Right lobe of liver (tissue), 6 donors: ENCODE measurements around the gene BMP8B. TPM values are rescaled to one million over a fixed set of nuclear protein-coding genes. Genes with fewer than 3 reads are reported as not detected.

Experiments
- ATAC-seq, 4 donors: fragments of 200-7000 bp; cut with Tn5 transposase; one replicate each; pipeline ENCODE4 v1.9.1; 2020; ENCODE audit warnings: mild to moderate bottlenecking in 4 of 4, moderate library complexity in 4 of 4
- DNase-seq, 3 donors: peaks; one replicate each; pipeline ENCODE4 v3.0.0-alpha.2; 2020
- H3K27ac ChIP-seq, 3 donors: fragments of 200-600 bp; one replicate each; pipeline ENCODE4 v1.8.0; 2022
- H3K27me3 ChIP-seq, 2 donors: fragments of 200-600 bp; one replicate each; pipeline ENCODE4 v1.8.0; 2022
- H3K36me3 ChIP-seq, 4 donors: fragments of 200-600 bp; sonication (generic) in 1 of 4; one replicate each; pipeline versions ENCODE4 v1.5.1 to v1.8.0; 2017 to 2022; ENCODE audit warnings: control low read depth in 1 of 4
- H3K4me1 ChIP-seq, 4 donors: fragments of 200-600 bp; sonication (generic) in 1 of 4; one replicate each; pipeline versions ENCODE4 v1.5.1 to v1.8.0; 2017 to 2022; ENCODE audit warnings: control low read depth in 1 of 4
- H3K4me3 ChIP-seq, 3 donors: fragments of 200-600 bp; one replicate each; pipeline ENCODE4 v1.8.0; 2022
- H3K9me3 ChIP-seq, 4 donors: fragments of 200-600 bp; sonication (generic) in 1 of 4; one replicate each; pipeline versions ENCODE4 v1.5.1 to v1.8.0; 2017 to 2022; ENCODE audit warnings: control low read depth in 1 of 4
- POLR2A ChIP-seq: fragments of 450-650 bp; IDR thresholded peaks from one replicate; pipeline ENCODE4 v1.6.1; 2017; ENCODE audit warnings: antibody characterized with exemption, mild to moderate bottlenecking
- WGBS: methylation state at CpG from one replicate; pipeline ENCODE4 v1.1.6; 2018; ENCODE audit warnings: low coverage, low lambda C conversion rate; ENCODE audit not compliant: insufficient coverage; ENCODE audit errors: missing lambda C conversion rate; 5-methylcytosine and 5-hydroxymethylcytosine counted together
- intact Hi-C, 2 donors: fragments of 100-400 bp; cut with DNase I; formaldehyde crosslinking; loops; one replicate each; pipeline versions ENCODE4 v1.11.2 to v1.14.1; 2022
- total RNA-seq, 6 experiments: library from RNA; depleted of rRNA in 2 of 6; stranded (reverse); fragments of >200 nt in 2 of 6; fragmentation: NEBNext Ultra II Directional in 3 of 6; extraction: Animal tissue kit (Norgen Biotek cat#: 25700) in 3 of 6; gene quantifications; one replicate each; pipeline versions ENCODE4 v1.1.0 to v1.2.4, GENCODE V29; 2016 to 2023
- TF ChIP-seq, protein P1 (sequence below), 4 donors: fragments of 200-600 bp in 3 of 4; fragments of 450-650 bp in 1 of 4; IDR thresholded peaks; one replicate each; pipeline versions ENCODE4 v1.5.1 to v1.8.0; 2016 to 2022; ENCODE audit warnings: antibody characterized with exemption in 4 of 4, mild to moderate bottlenecking in 2 of 4
- donor health status: DM: no; HTN: yes; CAD: no.
- donor health status: DM: no; HTN: no; CAD: no.
- donor health status: DM: no; HTN: no; CAD: no.
- donor health status: DM: no; HTN: yes; CAD: no.
- donor health status: DM: no; HTN: yes; CAD: no.

BMP8B gene
- total RNA-seq, 6 experiments from 2014 or later = 0.04 to 2.2 (median 0.79) TPM

DNA sequence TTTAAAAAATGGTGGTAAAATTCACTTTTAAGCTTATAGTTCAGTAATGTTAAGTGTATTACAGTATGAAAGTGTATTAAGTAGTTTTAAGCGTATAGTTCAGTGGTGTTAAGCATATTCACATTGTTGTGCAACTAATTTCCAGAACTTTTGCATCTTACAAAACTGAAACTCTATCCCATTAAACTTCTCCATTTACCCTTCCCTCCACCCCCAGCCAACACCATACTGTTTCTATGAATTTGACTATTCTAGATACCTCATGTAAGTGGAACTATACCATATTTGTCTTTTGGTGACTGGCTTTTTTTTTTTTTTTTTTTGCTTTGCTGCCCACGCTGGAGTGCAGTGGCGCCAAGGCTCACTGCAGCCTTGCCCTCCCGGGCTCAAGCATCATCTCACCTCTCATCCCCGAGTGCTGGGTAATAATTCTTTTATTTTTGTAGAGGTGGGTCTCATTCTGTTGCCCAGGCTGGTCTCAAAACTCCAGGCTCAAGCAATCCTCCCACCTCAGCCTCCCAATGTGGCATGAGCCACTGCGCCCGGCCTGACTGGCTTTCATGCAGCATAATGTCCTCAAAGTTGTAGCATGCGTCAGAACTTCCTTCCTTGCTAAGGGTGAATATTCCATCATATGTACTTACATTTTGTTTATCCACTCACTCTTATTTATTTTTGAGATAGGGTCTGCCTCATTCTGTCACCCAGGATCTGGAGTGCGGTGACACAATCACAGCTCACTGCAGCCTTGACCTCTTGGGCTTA lies 45.1 kb upstream of the BMP8B start:
- H3K4me1 ChIP-seq = no peaks in the 10 kb centered on the region
- TF ChIP-seq, protein P1, sequence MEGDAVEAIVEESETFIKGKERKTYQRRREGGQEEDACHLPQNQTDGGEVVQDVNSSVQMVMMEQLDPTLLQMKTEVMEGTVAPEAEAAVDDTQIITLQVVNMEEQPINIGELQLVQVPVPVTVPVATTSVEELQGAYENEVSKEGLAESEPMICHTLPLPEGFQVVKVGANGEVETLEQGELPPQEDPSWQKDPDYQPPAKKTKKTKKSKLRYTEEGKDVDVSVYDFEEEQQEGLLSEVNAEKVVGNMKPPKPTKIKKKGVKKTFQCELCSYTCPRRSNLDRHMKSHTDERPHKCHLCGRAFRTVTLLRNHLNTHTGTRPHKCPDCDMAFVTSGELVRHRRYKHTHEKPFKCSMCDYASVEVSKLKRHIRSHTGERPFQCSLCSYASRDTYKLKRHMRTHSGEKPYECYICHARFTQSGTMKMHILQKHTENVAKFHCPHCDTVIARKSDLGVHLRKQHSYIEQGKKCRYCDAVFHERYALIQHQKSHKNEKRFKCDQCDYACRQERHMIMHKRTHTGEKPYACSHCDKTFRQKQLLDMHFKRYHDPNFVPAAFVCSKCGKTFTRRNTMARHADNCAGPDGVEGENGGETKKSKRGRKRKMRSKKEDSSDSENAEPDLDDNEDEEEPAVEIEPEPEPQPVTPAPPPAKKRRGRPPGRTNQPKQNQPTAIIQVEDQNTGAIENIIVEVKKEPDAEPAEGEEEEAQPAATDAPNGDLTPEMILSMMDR (IDR thresholded peaks at IDR 0.05) = no peak
- no peak for TF ChIP-seq POLR2A
- no peak for DNase-seq
- H3K27ac ChIP-seq = no peak overlapping the region
- 90% methylated on average over 9 of the region's 9 CpGs for WGBS
- H3K27me3 ChIP-seq = no peaks in the 10 kb centered on the region
- peak in 2 of 4 donors; percentile 43 to 59 for ATAC-seq
- intact Hi-C loops = no loop called here
- no peaks in the 10 kb centered on the region for H3K36me3 ChIP-seq
- H3K9me3 ChIP-seq = no peaks in the 10 kb centered on the region
- H3K4me3 ChIP-seq = no peak overlapping the region

DNA sequence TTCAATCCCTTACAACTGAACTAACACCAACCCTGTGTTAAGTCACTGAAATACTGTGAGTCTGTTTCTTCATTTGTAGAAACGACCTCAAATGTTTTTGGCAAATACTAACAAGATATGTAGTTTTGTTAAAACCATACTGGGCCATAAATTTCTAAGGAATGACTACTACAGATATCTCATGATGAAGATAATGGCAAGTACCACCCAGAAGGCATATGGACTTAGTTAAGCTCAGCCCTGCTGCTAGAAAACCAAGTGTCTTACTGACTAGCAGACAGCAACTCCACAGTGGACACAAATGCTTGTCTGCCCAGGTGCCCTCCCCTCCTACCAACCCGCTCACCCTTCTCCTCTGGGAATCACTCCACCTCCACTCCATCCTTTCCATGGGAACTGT lies 44.5 kb upstream of the BMP8B start:
- Histone ChIP-seq H3K4me3 (no peak overlapping the region), H3K9me3 (no peaks in the 10 kb centered on the region), H3K27me3 (no peaks in the 10 kb centered on the region), H3K27ac (no peak overlapping the region), H3K4me1 (no peaks in the 10 kb centered on the region), H3K36me3 (no peaks in the 10 kb centered on the region)
- intact Hi-C loops = no loop called here
- 71% methylated on average over 2 of the region's 2 CpGs for WGBS
- TF ChIP-seq, protein P1 (IDR thresholded peaks at IDR 0.05) = no peak
- TF ChIP-seq POLR2A = no peak
- DNase-seq = no peak
- ATAC-seq = no peak

DNA sequence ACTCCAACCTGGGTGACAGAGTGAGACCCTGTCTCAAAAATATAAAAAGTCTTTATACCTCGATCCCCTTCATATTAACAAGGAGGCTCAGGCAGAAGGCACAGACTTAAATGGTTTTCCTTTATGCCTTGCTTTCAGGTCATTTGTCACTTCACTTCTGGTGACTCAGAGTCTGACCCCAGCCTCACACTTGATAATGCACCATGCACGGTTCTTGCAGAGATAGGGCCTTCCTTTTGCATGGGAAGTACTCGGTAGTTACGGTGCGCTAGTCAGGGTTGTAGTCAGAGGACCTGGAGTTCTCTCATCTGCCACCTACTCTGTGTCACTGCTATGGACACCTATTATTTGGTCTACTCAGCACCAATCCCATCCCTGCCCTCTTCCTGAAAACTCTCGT lies 43.6 kb upstream of the BMP8B start:
- no peaks in the 10 kb centered on the region for H3K9me3 ChIP-seq
- ATAC-seq = no peak
- H3K27me3 ChIP-seq = no peaks in the 10 kb centered on the region
- no peak for TF ChIP-seq POLR2A
- TF ChIP-seq, protein P1 (IDR thresholded peaks at IDR 0.05) = no peak
- intact Hi-C loops = no loop called here
- H3K36me3 ChIP-seq = no peaks in the 10 kb centered on the region
- H3K4me1 ChIP-seq = no peaks in the 10 kb centered on the region
- WGBS = 57% methylated on average over 3 of the region's 6 CpGs
- DNase-seq = no peak
- no peak overlapping the region for H3K4me3 ChIP-seq
- H3K27ac ChIP-seq = no peak overlapping the region

DNA sequence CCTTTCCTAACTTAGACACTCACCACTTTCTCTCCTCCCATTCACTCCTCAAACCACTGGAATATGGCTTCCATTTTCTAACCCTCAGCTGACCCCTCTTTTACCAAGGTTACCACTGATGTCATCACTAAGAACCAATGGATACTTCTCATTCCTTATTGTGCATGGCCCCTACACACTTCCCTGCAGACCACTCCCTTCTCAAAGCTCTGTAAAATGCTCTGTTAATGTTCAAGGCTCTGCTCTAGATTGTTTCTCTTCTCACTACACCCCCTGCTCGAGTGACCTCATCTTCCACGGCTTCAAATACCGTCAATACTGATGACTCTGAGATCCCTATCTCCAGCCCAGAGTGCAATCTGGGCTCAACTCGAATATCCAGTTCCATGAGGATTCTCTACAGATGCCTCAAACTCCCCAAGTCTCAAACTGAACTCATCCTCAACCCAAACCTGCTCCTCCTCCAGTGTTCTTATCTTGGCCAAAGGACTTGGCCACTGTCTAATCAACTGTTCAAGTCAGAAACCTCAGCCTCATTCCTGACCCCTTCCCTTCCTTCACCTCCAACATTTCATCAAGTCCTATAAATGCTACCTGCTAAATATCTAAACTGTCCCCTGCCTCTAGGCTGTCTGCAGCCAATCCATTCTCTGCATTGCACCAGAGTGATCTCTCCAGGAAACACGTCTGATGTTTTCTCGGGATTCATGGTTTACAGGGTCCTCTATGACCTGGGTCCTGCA lies 41.3 kb upstream of the BMP8B start:
- Histone ChIP-seq H3K4me1 (peaks cover 0 to 10% (median 0%) of the 10 kb centered on the region in 4 donors), H3K27ac (no peak overlapping the region), H3K9me3 (no peaks in the 10 kb centered on the region), H3K4me3 (no peak overlapping the region), H3K27me3 (no peaks in the 10 kb centered on the region), H3K36me3 (no peaks in the 10 kb centered on the region)
- ATAC-seq = no peak
- 51% methylated on average over 6 of the region's 6 CpGs for WGBS
- intact Hi-C loops = no loop called here
- no peak for DNase-seq
- no peak for TF ChIP-seq POLR2A
- TF ChIP-seq, protein P1 (IDR thresholded peaks at IDR 0.05) = no peak
